ENCODE results near the gene CPVL. TPM values are rescaled to one million over a fixed set of nuclear protein-coding genes. Genes with fewer than 3 reads are reported as not detected.

CPVL gene
- total RNA-seq, 4 donors from 2014 or later, result 8.0 to 28.5 (median 11.3) TPM

- Histone ChIP-seq H3K27ac (replicated peaks in 1 of 4) (no peak overlapping the region), H3K4me1 (peaks cover 0 to 9% (median 7%) of the 10 kb centered on the region in 4 donors), H3K36me3 (no peaks in the 10 kb centered on the region), H3K9me3 (no peaks in the 10 kb centered on the region), H3K4me3 (no peak overlapping the region), H3K27me3 (no peaks in the 10 kb centered on the region)
- intact Hi-C loops (cut with DNase I), result no loop called here
- no peak for DNase-seq (ENCODE audit: extremely low spot score)
- no peak for TF ChIP-seq EP300 (IDR thresholded peaks at IDR 0.05)
- TF ChIP-seq POLR2A (IDR thresholded peaks at IDR 0.05; ENCODE audit: low read depth), result no peak
- TF ChIP-seq CTCF (IDR thresholded peaks at IDR 0.05), result no peak
- no peak for TF ChIP-seq POLR2AphosphoS5 (IDR thresholded peaks at IDR 0.05)
Measured at GRCh38 chr7:29084832-29085231, 61.5 kb downstream of the CPVL start.

GRCh38 chr7:29080803-29081202, 65.5 kb downstream of the CPVL start:
- Histone ChIP-seq H3K27me3 (no peaks in the 10 kb centered on the region), H3K27ac (replicated peaks in 1 of 4) (no peak overlapping the region), H3K4me1 (no peaks in the 10 kb centered on the region), H3K4me3 (no peak overlapping the region), H3K36me3 (no peaks in the 10 kb centered on the region), H3K9me3 (no peaks in the 10 kb centered on the region)
- TF ChIP-seq POLR2A (IDR thresholded peaks at IDR 0.05; ENCODE audit: low read depth), result no peak
- TF ChIP-seq EP300 (IDR thresholded peaks at IDR 0.05), result no peak
- no peak for TF ChIP-seq CTCF (IDR thresholded peaks at IDR 0.05)
- TF ChIP-seq POLR2AphosphoS5 (IDR thresholded peaks at IDR 0.05), result no peak
- intact Hi-C loops (cut with DNase I), result no loop called here
- 72% methylated on average over 7 of the region's 7 CpGs for WGBS
- no peak for DNase-seq (ENCODE audit: extremely low spot score)

- H3K4me3 ChIP-seq, result no peak overlapping the region
- no peak for TF ChIP-seq POLR2A (IDR thresholded peaks at IDR 0.05; ENCODE audit: low read depth)
- no peak for TF ChIP-seq CTCF (IDR thresholded peaks at IDR 0.05)
- no peak for TF ChIP-seq EP300 (IDR thresholded peaks at IDR 0.05)
- no peak for TF ChIP-seq POLR2AphosphoS5 (IDR thresholded peaks at IDR 0.05)
- H3K36me3 ChIP-seq, result no peaks in the 10 kb centered on the region
- H3K9me3 ChIP-seq, result no peaks in the 10 kb centered on the region
- WGBS, result 90% methylated on average over 4 of the region's 4 CpGs
- H3K27ac ChIP-seq (replicated peaks in 1 of 4), result no peak overlapping the region
- no peak for DNase-seq (ENCODE audit: extremely low spot score)
- intact Hi-C loops (cut with DNase I), result no loop called here
- no peaks in the 10 kb centered on the region for H3K27me3 ChIP-seq
- H3K4me1 ChIP-seq, result no peaks in the 10 kb centered on the region
Measured at GRCh38 chr7:29078311-29079260, 67.8 kb downstream of the CPVL start.

GRCh38 chr7:29077854-29078253, 68.5 kb downstream of the CPVL start:
- no peak for DNase-seq (ENCODE audit: extremely low spot score)
- H3K4me3 ChIP-seq, result no peak overlapping the region
- H3K27me3 ChIP-seq, result no peaks in the 10 kb centered on the region
- 93% methylated on average over 4 of the region's 4 CpGs for WGBS
- no peaks in the 10 kb centered on the region for H3K4me1 ChIP-seq
- intact Hi-C loops (cut with DNase I), result no loop called here
- no peak for TF ChIP-seq POLR2AphosphoS5 (IDR thresholded peaks at IDR 0.05)
- TF ChIP-seq CTCF (IDR thresholded peaks at IDR 0.05), result no peak
- TF ChIP-seq EP300 (IDR thresholded peaks at IDR 0.05), result no peak
- no peak for TF ChIP-seq POLR2A (IDR thresholded peaks at IDR 0.05; ENCODE audit: low read depth)
- H3K36me3 ChIP-seq, result no peaks in the 10 kb centered on the region
- H3K27ac ChIP-seq (replicated peaks in 1 of 4), result no peak overlapping the region
- no peaks in the 10 kb centered on the region for H3K9me3 ChIP-seq
